Measurements from ENCODE around the gene MYO1C. TPM values are rescaled to one million over a fixed set of nuclear protein-coding genes. Genes with fewer than 3 reads are reported as not detected.

The MYO1C gene
- total RNA-seq, 1 donor: 250 TPM

- Histone ChIP-seq H2AFZ (ENCODE audit: low read length) (no peak overlapping the region), H3K4me1 (ENCODE audit: insufficient read depth, low read length) (peaks cover 25% of the 10 kb centered on the region), H3K36me3 (ENCODE audit: insufficient read depth, low read length) (peaks cover 30% of the 10 kb centered on the region), H3K9me3 (ENCODE audit: low read depth, low read length) (no peaks in the 10 kb centered on the region), H3K79me2 (ENCODE audit: insufficient read depth, low read length) (peaks cover 52% of the 10 kb centered on the region), H4K20me1 (ENCODE audit: insufficient read depth, low read length) (peaks cover 23% of the 10 kb centered on the region), H3K4me3 (ENCODE audit: insufficient read depth, low read length) (peak overlapping the region; percentile 82), H3K4me2 (ENCODE audit: insufficient read depth, low read length) (peak overlapping the region; percentile 93), H3K27me3 (ENCODE audit: insufficient read depth, low read length) (no peaks in the 10 kb centered on the region), H3K27ac (ENCODE audit: low read depth, low read length) (peak overlapping the region; percentile 68)
- peak; percentile 98 for DNase-seq (ENCODE audit: insufficient read length, low spot score, missing footprints)
- TF ChIP-seq CTCF (IDR thresholded peaks at IDR 0.05; ENCODE audit: extremely low read depth, low read depth, low read length): no peak
Observed at GRCh38 chr17:1485423-1486376, 6.8 kb downstream of the MYO1C start.

GRCh38 chr17:1484676-1485422 lies 7.6 kb downstream of the MYO1C start:
- no peak for TF ChIP-seq CTCF (IDR thresholded peaks at IDR 0.05; ENCODE audit: extremely low read depth, low read depth, low read length)
- Histone ChIP-seq H3K4me1 (ENCODE audit: insufficient read depth, low read length) (peaks cover 21% of the 10 kb centered on the region), H3K27ac (ENCODE audit: low read depth, low read length) (peak overlapping the region; percentile 60), H3K36me3 (ENCODE audit: insufficient read depth, low read length) (peaks cover 36% of the 10 kb centered on the region), H3K4me2 (ENCODE audit: insufficient read depth, low read length) (peak overlapping the region; percentile 93), H3K9me3 (ENCODE audit: low read depth, low read length) (no peaks in the 10 kb centered on the region), H3K4me3 (ENCODE audit: insufficient read depth, low read length) (peak overlapping the region; percentile 82), H4K20me1 (ENCODE audit: insufficient read depth, low read length) (peaks cover 27% of the 10 kb centered on the region), H3K79me2 (ENCODE audit: insufficient read depth, low read length) (peaks cover 48% of the 10 kb centered on the region), H3K27me3 (ENCODE audit: insufficient read depth, low read length) (no peaks in the 10 kb centered on the region), H2AFZ (ENCODE audit: low read length) (no peak overlapping the region)
- DNase-seq (ENCODE audit: insufficient read length, low spot score, missing footprints): peak; percentile 96

- Histone ChIP-seq H2AFZ (ENCODE audit: low read length) (no peak overlapping the region), H3K9me3 (ENCODE audit: low read depth, low read length) (no peaks in the 10 kb centered on the region), H3K27me3 (ENCODE audit: insufficient read depth, low read length) (no peaks in the 10 kb centered on the region), H3K4me1 (ENCODE audit: insufficient read depth, low read length) (peaks cover 19% of the 10 kb centered on the region), H3K4me2 (ENCODE audit: insufficient read depth, low read length) (peak overlapping the region; percentile 93), H3K27ac (ENCODE audit: low read depth, low read length) (no peak overlapping the region), H3K36me3 (ENCODE audit: insufficient read depth, low read length) (peaks cover 37% of the 10 kb centered on the region), H4K20me1 (ENCODE audit: insufficient read depth, low read length) (peaks cover 27% of the 10 kb centered on the region), H3K4me3 (ENCODE audit: insufficient read depth, low read length) (peak overlapping the region; percentile 82), H3K79me2 (ENCODE audit: insufficient read depth, low read length) (peaks cover 45% of the 10 kb centered on the region)
- peak; percentile 81 for DNase-seq (ENCODE audit: insufficient read length, low spot score, missing footprints)
- TF ChIP-seq CTCF (IDR thresholded peaks at IDR 0.05; ENCODE audit: extremely low read depth, low read depth, low read length): no peak
Observed at GRCh38 chr17:1484060-1484535, 8.4 kb downstream of the MYO1C start.
